B cell (primary cell): Measurements from ENCODE around the gene QRFP. TPM values are rescaled to one million over a fixed set of nuclear protein-coding genes. Genes with fewer than 3 reads are reported as not detected.

Experiments
- ATAC-seq: fragments of 200-7000 bp; cut with Tn5 transposase; one replicate; pipeline ENCODE4 v1.10.0; 2021; ENCODE audit warnings: low read depth, mild to moderate bottlenecking, moderate number of reproducible peaks, moderate library complexity
- CTCF ChIA-PET: fragments of 350-600 bp; sonication (Branson Sonifier 250); formaldehyde crosslinking; loops from one replicate; lab custom pipeline; 2021; ENCODE audit warnings: antibody characterized with exemption, inconsistent platforms; lab: Charles Lee
- POLR2A ChIA-PET: fragments of 350-600 bp; sonication (Branson Sonifier 250); formaldehyde crosslinking; loops from one replicate; lab custom pipeline; 2021; ENCODE audit warnings: antibody characterized with exemption; lab: Charles Lee
- DNase-seq: peaks from one replicate; pipeline ENCODE4 v3.0.0; 2013
- H2AFZ ChIP-seq: 2 replicates; pipeline ENCODE4 v1.6.1; 2012; ENCODE audit warnings: mild to moderate bottlenecking, low read depth, low read length; ENCODE audit not compliant: insufficient read depth, poor library complexity, severe bottlenecking
- H3K27ac ChIP-seq, 2 donors: 1 replicate in 1 of 2; 2 replicates in 1 of 2; pipeline ENCODE4 v1.5.1; 2012 to 2013; ENCODE audit warnings: low read length in 2 of 2, mild to moderate bottlenecking in 2 of 2, moderate library complexity in 1 of 2
- H3K27me3 ChIP-seq, 4 experiments: fragments of 200-600 bp in 1 of 4; sonication (generic) in 1 of 4; replicated peaks in 1 of 4; 1 replicate in 2 of 4; 2 replicates in 2 of 4; pipeline versions ENCODE4 v1.6.1 to v1.7.0; 2013 to 2016; ENCODE audit warnings: low read length in 3 of 4, mild to moderate bottlenecking in 2 of 4, mixed read lengths in 1 of 4, moderate library complexity in 1 of 4; ENCODE audit not compliant: insufficient read depth in 4 of 4, control insufficient read depth in 3 of 4; ENCODE audit errors: control extremely low read depth in 1 of 4
- H3K36me3 ChIP-seq, 2 experiments: replicated peaks in 1 of 2; 1 replicate in 1 of 2; 2 replicates in 1 of 2; pipeline versions ENCODE4 v1.6.1 to v1.7.1; 2013; ENCODE audit warnings: low read length in 1 of 2; ENCODE audit not compliant: insufficient read depth in 2 of 2, control insufficient read depth in 1 of 2; ENCODE audit errors: control extremely low read depth in 1 of 2, extremely low read depth in 1 of 2
- H3K4me1 ChIP-seq, 2 donors: fragments of 200-600 bp in 1 of 2; sonication (generic) in 1 of 2; 1 replicate in 1 of 2; 2 replicates in 1 of 2; pipeline versions ENCODE4 v1.5.1 to v1.6.1; 2013 to 2017; ENCODE audit warnings: low read length in 2 of 2; ENCODE audit not compliant: control insufficient read depth in 2 of 2, insufficient read depth in 2 of 2
- H3K4me2 ChIP-seq: replicated peaks from 2 replicates; pipeline ENCODE3; 2012; ENCODE audit warnings: mild to moderate bottlenecking, low read depth, low read length; ENCODE audit not compliant: poor library complexity, severe bottlenecking
- H3K4me3 ChIP-seq, 5 experiments: fragments of 200-600 bp in 1 of 5; sonication (generic) in 1 of 5; 1 replicate in 3 of 5; 2 replicates in 2 of 5; pipeline versions ENCODE4 v1.5.1 to v1.7.0; 2011 to 2016; ENCODE audit warnings: low read length in 4 of 5, mild to moderate bottlenecking in 4 of 5, low read depth in 2 of 5, control low read depth in 1 of 5, moderate library complexity in 1 of 5; ENCODE audit not compliant: insufficient read depth in 1 of 5; ENCODE audit errors: control extremely low read depth in 1 of 5, extremely low read depth in 1 of 5
- H3K79me2 ChIP-seq: fragments of 200-600 bp; sonication (generic); one replicate; pipeline ENCODE4 v1.6.0; 2016; ENCODE audit warnings: low read length; ENCODE audit not compliant: control insufficient read depth, insufficient read depth
- H3K9ac ChIP-seq: fragments of 200-600 bp; sonication (generic); 2 replicates; pipeline ENCODE4 v1.6.1; 2017; ENCODE audit warnings: mild to moderate bottlenecking, low read length, moderate library complexity
- H3K9me3 ChIP-seq, 3 donors: one replicate each; pipeline versions ENCODE4 v1.6.1 to v1.7.1; 2013; ENCODE audit warnings: low read length in 2 of 3; ENCODE audit not compliant: control insufficient read depth in 2 of 3, insufficient read depth in 1 of 3; ENCODE audit errors: control extremely low read depth in 1 of 3
- H4K20me1 ChIP-seq: 2 replicates; pipeline ENCODE4 v1.6.0; 2012; ENCODE audit warnings: mild to moderate bottlenecking, low read length; ENCODE audit not compliant: insufficient read depth, control insufficient read depth, poor library complexity, severe bottlenecking
- H3K27ac Mint-ChIP-seq: one replicate; pipeline ENCODE4 v1.8.0; 2021; ENCODE audit warnings: mixed read lengths
- H3K27me3 Mint-ChIP-seq: one replicate; pipeline ENCODE4 v1.8.0; 2021; ENCODE audit warnings: mixed read lengths
- H3K4me1 Mint-ChIP-seq: one replicate; pipeline ENCODE4 v1.8.0; 2021; ENCODE audit warnings: mixed read lengths
- H3K4me3 Mint-ChIP-seq: one replicate; pipeline ENCODE4 v1.8.0; 2021; ENCODE audit warnings: mixed read lengths
- H3K9me3 Mint-ChIP-seq: one replicate; pipeline ENCODE4 v1.8.0; 2022; ENCODE audit warnings: mixed read lengths; ENCODE audit not compliant: insufficient read depth
- CTCF ChIP-seq: fragments of 200-600 bp; IDR thresholded peaks from one replicate; pipeline ENCODE4 v1.8.0; 2022; ENCODE audit warnings: antibody characterized with exemption, mild to moderate bottlenecking
- EZH2 ChIP-seq: IDR thresholded peaks from 2 replicates; pipeline ENCODE4 v1.6.1; 2012; ENCODE audit warnings: borderline replicate concordance, low read depth, mild to moderate bottlenecking, moderate library complexity, low read length; ENCODE audit not compliant: insufficient read depth, poor library complexity, severe bottlenecking
- WGBS: methylation state at CpG from one replicate; pipeline ENCODE4 v1.1.5; 2013; ENCODE audit warnings: missing lambda C conversion rate; ENCODE audit not compliant: insufficient coverage; 5-methylcytosine and 5-hydroxymethylcytosine counted together
- intact Hi-C: fragments of 100-400 bp; cut with micrococcal nuclease; formaldehyde crosslinking; loops from one replicate; pipeline ENCODE4 v1.10.0; 2022
- polyA plus RNA-seq: library from polyadenylated mRNA; depleted of rRNA; stranded (reverse); fragments of >200 nt; gene quantifications from 2 replicates; pipeline ENCODE4 v1.2.3, GENCODE V29; 2012
- total RNA-seq, 2 donors: library from RNA; stranded (reverse); fragments of 120-200 nt in 1 of 2; gene quantifications; 1 replicate in 1 of 2; 2 replicates in 1 of 2; pipeline versions ENCODE4 v1.2.3 to v1.2.4, GENCODE V29; 2013 to 2022

The QRFP gene
- total and polyA plus RNA-seq, 2 donors (not counting 1 experiment from before 2014, with no cell fraction given), result 0.07 TPM; not detected in 1

DNA sequence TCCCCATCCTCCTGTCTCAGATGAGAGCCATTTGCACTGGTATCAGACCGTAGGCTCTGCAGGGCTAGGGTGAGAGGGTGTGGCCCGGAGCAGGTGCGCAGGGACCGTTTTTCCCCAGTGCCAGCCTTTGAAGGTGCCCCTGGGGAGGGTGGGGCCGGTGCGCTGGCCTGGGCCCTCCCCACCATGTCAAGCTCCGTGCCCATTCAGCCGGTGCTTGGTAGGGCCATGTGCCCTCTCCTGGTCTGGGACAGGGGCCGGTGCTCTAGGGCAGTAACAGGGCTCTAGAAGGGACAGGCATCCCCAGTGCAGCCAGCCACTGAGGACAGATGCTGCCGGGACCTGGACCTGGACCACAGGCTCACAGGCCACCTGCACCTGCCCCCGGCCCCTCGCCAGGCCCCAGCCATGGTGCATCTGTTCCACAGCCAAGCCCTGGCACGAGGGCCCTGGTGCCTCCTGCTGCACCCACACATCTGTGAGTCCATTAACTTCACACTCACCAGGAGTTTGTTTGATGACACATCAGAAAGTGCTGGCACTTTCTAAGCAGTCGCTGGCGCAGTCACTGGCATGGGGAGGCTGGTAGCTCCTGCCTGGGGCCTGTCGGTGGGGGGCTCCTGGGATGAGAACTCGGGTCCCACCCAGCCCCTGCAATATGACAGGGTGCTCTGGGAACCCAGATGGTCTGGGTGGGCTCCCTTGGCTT lies 5.0 kb upstream of the QRFP start:
- H3K27me3 Mint-ChIP-seq, result no peaks in the 10 kb centered on the region
- no peak overlapping the region for H3K4me2 ChIP-seq
- H3K9me3 ChIP-seq, result peaks cover 0 to 8% (median 0%) of the 10 kb centered on the region in 3 donors
- ChIA-PET POLR2A (no interaction called here), CTCF (no interaction called here)
- H3K4me1 ChIP-seq, result no peaks in the 10 kb centered on the region
- TF ChIP-seq CTCF, result no peak
- no peak for TF ChIP-seq EZH2
- H2AFZ ChIP-seq, result no peak overlapping the region
- H3K27ac ChIP-seq, result no peak overlapping the region
- no peak overlapping the region for H3K9ac ChIP-seq
- WGBS, result 85% methylated on average over 17 of the region's 17 CpGs
- H3K4me3 ChIP-seq, result no peak overlapping the region
- H3K36me3 ChIP-seq, result no peaks in the 10 kb centered on the region
- H3K27me3 ChIP-seq, result peaks cover 0 to 8% (median 0%) of the 10 kb centered on the region in 4 experiments
- no peaks in the 10 kb centered on the region for H3K9me3 Mint-ChIP-seq
- no peak overlapping the region for H3K4me3 Mint-ChIP-seq
- ATAC-seq, result no peak
- H3K79me2 ChIP-seq, result no peaks in the 10 kb centered on the region
- intact Hi-C loops, result no loop called here
- no peaks in the 10 kb centered on the region for H4K20me1 ChIP-seq
- H3K27ac Mint-ChIP-seq, result no peak overlapping the region
- no peaks in the 10 kb centered on the region for H3K4me1 Mint-ChIP-seq
- DNase-seq, result no peak

- no peaks in the 10 kb centered on the region for H3K79me2 ChIP-seq
- CTCF ChIA-PET, result no interaction called here
- H2AFZ ChIP-seq, result no peak overlapping the region
- no peak overlapping the region for H3K4me2 ChIP-seq
- H3K27me3 Mint-ChIP-seq, result no peaks in the 10 kb centered on the region
- no peaks in the 10 kb centered on the region for H3K4me1 Mint-ChIP-seq
- TF ChIP-seq EZH2 (no peak), CTCF (no peak)
- H3K4me1 ChIP-seq, result no peaks in the 10 kb centered on the region
- no peaks in the 10 kb centered on the region for H3K9me3 Mint-ChIP-seq
- H4K20me1 ChIP-seq, result no peaks in the 10 kb centered on the region
- H3K9ac ChIP-seq, result no peak overlapping the region
- H3K27ac Mint-ChIP-seq, result no peak overlapping the region
- POLR2A ChIA-PET, result no interaction called here
- intact Hi-C loops, result no loop called here
- no peak overlapping the region for H3K27ac ChIP-seq
- WGBS, result 76% methylated on average over 10 of the region's 17 CpGs
- H3K27me3 ChIP-seq, result peaks cover 0 to 8% (median 0%) of the 10 kb centered on the region in 4 experiments
- no peaks in the 10 kb centered on the region for H3K36me3 ChIP-seq
- DNase-seq (no peak), ATAC-seq (no peak)
- no peak overlapping the region for H3K4me3 Mint-ChIP-seq
- peaks cover 0 to 8% (median 0%) of the 10 kb centered on the region in 3 donors for H3K9me3 ChIP-seq
- H3K4me3 ChIP-seq, result no peak overlapping the region
These were observed 4.3 kb upstream of the QRFP start for GRCh38 chr9:130900701-130901497.
